BE2C (cell line): Measurements from ENCODE around the gene AFF1.
A peak's percentile ranks its signal among the peaks of the same experiment; 100 is the strongest.

Experiments
- DNase-seq: peaks from one replicate; pipeline ENCODE4 v3.0.0-alpha.2; 2020
- H3K27me3 ChIP-seq: fragments of 250-450 bp; sonication (Bioruptor Pico); 2 replicates; pipeline ENCODE4 v1.5.1; 2020; ENCODE audit warnings: mild to moderate bottlenecking
- H3K36me3 ChIP-seq: fragments of 250-450 bp; sonication (Bioruptor Pico); 2 replicates; pipeline ENCODE4 v1.5.1; 2020; ENCODE audit warnings: mild to moderate bottlenecking
- H3K4me1 ChIP-seq: fragments of 250-450 bp; sonication (Bioruptor Pico); 2 replicates; pipeline ENCODE4 v1.5.1; 2020
- H3K4me3 ChIP-seq: 2 replicates; pipeline ENCODE4 v1.5.1; 2011; ENCODE audit warnings: low read depth, low read length
- H3K9me3 ChIP-seq: fragments of 250-450 bp; sonication (Bioruptor Pico); 2 replicates; pipeline ENCODE4 v1.5.1; 2020
- CTCF ChIP-seq: IDR thresholded peaks from 2 replicates; pipeline ENCODE4 v1.5.1; 2012; ENCODE audit warnings: mild to moderate bottlenecking, low read depth, low read length

The AFF1 gene

GRCh38 chr4:87092389-87093141, 157.8 kb downstream of the AFF1 start:
- DNase-seq = peak; percentile 90
- peaks cover 4% of the 10 kb centered on the region for H3K36me3 ChIP-seq
- H3K27me3 ChIP-seq = no peaks in the 10 kb centered on the region
- H3K4me3 ChIP-seq = no peak overlapping the region
- no peak for TF ChIP-seq CTCF
- peaks cover 13% of the 10 kb centered on the region for H3K4me1 ChIP-seq
- H3K9me3 ChIP-seq = no peaks in the 10 kb centered on the region

- TF ChIP-seq CTCF = peak; percentile 77
- Histone ChIP-seq H3K9me3 (no peaks in the 10 kb centered on the region), H3K4me3 (no peak overlapping the region), H3K27me3 (no peaks in the 10 kb centered on the region), H3K36me3 (peaks cover 4% of the 10 kb centered on the region), H3K4me1 (peaks cover 13% of the 10 kb centered on the region)
- peak; percentile 63 for DNase-seq
Measured at GRCh38 chr4:87093443-87094123, 158.8 kb downstream of the AFF1 start.

- Histone ChIP-seq H3K4me1 (peaks cover 10% of the 10 kb centered on the region), H3K4me3 (no peak overlapping the region), H3K27me3 (no peaks in the 10 kb centered on the region), H3K36me3 (no peaks in the 10 kb centered on the region; the same call in none of the 2 replicates), H3K9me3 (no peaks in the 10 kb centered on the region)
- TF ChIP-seq CTCF = no peak
- DNase-seq = no peak
Measured at GRCh38 chr4:87097075-87097474, 162.3 kb downstream of the AFF1 start.

DNA sequence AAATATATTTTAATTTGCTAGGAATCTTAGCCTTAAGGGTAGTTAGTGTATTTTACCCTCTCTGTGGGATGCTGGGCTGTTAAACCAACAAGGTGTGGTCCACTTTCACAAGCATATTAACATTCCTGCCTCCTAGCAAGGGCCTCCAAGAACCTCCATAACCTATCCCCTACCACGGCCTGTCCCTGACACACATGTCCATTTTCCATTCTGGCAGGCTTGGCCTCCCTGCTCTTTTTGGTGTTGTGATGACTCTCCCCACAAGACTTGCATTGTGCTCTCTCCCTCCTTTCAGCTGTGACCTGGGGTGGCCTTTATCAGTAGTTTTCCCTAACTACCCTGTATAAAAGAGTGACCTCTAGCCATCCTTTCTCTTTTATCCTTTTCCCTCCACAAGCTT, 165.4 kb downstream of the AFF1 start:
- no peaks in the 10 kb centered on the region for H3K27me3 ChIP-seq
- no peaks in the 10 kb centered on the region for H3K9me3 ChIP-seq
- no peak overlapping the region for H3K4me3 ChIP-seq
- no peaks in the 10 kb centered on the region; the same call in 1 of the 2 replicates for H3K36me3 ChIP-seq
- TF ChIP-seq CTCF = no peak
- H3K4me1 ChIP-seq = peaks cover 3% of the 10 kb centered on the region; the same call in 1 of the 2 replicates
- DNase-seq = no peak

- TF ChIP-seq CTCF = no peak
- peaks cover 8% of the 10 kb centered on the region; the same call in 1 of the 2 replicates for H3K4me1 ChIP-seq
Measured at GRCh38 chr4:87101543-87102199, 166.9 kb downstream of the AFF1 start.

More at GRCh38 chr4:87101543-87102199, 166.9 kb downstream of the AFF1 start:
- H3K36me3 ChIP-seq = no peaks in the 10 kb centered on the region
- no peaks in the 10 kb centered on the region for H3K27me3 ChIP-seq
- no peaks in the 10 kb centered on the region for H3K9me3 ChIP-seq
- DNase-seq = no peak
- no peak overlapping the region for H3K4me3 ChIP-seq
